HS-5 (cell line): Measurements from ENCODE around the gene SGK1.
A peak's percentile ranks its signal among the peaks of the same experiment; 100 is the strongest.

Experiments
- DNase-seq: peaks from one replicate; pipeline ENCODE4 v3.0.0-alpha.2; 2012; ENCODE audit warnings: low read depth

SGK1 gene

DNA sequence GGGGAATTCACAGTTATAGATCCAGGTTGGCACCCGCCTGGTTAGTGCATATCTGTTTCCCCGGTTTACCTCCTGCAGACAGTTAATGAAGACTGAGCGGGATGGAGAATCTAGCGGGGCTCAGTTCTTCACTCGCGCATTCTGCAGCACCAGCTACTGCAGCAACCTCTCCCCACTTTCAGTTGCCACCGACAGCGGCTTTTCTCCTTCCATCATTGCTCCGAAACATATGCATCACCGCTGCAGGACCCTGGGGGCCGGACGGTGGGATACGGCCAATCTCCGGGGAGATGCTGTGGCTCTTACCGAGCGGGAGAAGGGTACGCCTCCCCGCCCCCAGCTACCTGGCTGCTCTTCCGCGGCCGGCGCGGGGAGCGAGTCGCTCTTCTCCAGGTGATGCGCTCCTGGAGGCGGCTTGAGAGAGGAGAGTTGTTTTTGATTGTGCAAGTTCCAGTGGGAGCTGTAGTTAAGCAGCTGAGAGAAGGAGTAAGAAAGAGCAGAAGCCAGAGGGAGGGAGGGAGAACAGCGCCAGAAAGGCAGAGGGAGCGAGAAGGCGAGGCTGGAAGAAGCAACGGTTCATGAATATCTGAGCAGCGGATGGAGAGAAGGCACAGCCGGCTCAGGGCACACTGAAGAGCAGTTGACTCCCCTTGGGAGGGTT lies at the start of gene SGK1:
Gene SGK1, minus strand, starts transcription at position 642 of the 661 bp plus-strand sequence. CDS start 652 bp downstream, outside the sequence.
- DNase-seq = no peak

- peak; percentile 93 for DNase-seq
These were observed 45.6 kb upstream of the SGK1 start for GRCh38 chr6:134363323-134364039.

- DNase-seq = no peak
These were observed 43.1 kb upstream of the SGK1 start for GRCh38 chr6:134361011-134361410.

- DNase-seq = no peak
These were observed 41.4 kb upstream of the SGK1 start for GRCh38 chr6:134359302-134359701.

- DNase-seq = peak; percentile 68
These were observed 40.4 kb upstream of the SGK1 start for GRCh38 chr6:134358320-134358719.

GRCh38 chr6:134357022-134357487 lies 39.1 kb upstream of the SGK1 start:
- no peak for DNase-seq

GRCh38 chr6:134356405-134356804 lies 38.5 kb upstream of the SGK1 start:
- no peak for DNase-seq

DNA sequence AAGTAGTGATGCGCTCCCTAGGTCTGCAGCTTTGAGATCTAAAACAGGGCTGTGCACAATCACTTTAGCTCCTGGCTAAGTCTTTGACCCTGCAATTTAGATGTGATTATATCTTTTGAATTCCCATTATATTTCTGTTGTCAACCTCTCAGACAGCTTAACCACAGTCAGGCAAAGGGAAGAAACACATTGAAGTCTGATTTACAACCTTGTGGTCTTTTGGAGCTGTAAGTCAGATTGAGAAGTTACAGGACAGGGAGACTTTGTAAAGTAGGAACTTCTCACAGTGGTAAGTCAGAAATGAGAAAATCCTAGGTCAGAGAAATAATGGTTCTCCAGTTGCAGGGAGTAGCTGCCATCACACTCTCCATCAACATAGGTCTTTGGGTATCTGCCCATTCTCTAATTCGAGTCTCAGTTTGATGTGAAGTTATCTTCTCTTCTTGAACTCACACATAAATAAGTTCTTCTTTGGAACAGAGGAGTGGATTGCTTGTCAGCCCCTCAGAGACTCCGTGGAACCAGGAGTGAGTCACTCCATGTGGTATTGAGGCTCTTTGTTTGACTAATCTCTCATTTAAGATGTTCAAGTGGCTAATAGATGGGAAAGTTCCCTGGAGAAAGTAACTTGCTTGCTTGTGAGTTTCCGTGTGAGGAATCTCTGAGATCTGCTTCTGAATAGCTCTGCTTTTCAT lies 35.0 kb upstream of the SGK1 start:
- DNase-seq = no peak

DNA sequence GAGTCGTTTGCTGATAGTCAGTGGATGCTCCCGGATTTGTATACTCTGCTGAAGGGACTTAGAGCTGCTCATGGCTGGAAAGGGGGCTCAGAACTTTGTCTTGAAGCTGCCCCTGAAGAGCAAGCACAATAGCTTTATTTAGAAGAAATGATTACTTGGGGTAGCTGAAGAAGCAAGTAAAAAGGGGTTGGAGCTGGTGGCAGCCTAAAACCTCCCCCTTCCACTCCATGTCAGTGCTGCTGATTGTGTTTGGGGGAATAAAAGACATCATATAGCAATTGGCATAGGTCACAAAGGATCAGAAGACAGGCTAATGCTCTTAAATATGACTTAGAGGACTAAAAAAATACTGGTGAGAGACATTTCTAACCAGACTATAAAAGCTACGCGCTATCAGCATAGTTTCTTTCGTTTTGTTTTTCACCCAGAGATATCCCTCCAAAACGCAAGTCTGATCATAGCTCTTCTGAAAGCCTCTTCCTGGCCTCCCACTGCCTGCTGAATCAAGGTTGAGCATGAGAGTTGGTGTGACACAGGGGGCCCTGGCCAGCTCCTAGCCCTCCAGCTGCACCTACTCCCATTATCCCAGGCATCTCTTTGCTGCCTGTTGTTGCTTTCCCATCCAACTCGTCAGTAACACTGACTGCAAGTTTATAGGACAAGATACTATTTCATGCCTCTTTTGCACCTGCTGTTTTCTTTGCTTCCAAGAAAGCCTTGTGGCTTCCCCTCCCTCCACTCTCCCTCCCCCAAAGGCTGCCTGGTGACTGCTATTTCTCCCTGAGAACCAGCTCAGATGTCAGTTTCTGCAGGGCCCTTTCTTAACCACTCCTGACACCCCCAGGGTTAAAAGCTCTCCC lies 33.9 kb upstream of the SGK1 start:
- DNase-seq = no peak

- DNase-seq = peak; percentile 72
These were observed 30.2 kb upstream of the SGK1 start for GRCh38 chr6:134347885-134348805.

DNA sequence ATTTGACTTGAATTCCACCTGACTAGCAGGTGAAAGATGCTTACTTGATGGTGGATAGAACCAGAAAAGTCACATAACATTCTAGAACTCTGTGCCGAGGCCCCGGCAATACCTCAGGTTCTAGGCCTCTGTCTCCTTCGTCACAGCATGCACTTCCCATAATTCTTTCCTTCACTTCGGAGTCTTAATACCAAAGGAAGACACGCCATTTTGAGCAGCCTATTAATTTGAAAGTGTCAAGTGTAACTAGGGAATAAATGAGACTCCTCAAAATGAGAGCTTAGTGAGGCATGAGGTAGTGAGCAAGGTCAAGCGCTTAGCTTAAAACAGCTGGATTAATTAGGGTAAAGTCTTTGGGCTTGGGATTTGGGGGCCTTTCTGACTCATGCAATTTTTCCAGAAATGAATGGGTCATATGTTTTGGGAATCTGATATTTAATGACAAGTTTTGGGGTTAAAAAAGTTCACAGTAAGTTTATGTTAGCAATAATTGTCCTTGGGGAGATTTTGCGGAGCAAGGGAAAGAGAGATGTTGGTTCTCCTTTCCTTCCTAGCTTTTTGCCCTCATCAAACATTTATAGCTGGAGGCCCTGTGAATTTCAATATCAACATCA lies 29.1 kb upstream of the SGK1 start:
- DNase-seq = no peak

DNA sequence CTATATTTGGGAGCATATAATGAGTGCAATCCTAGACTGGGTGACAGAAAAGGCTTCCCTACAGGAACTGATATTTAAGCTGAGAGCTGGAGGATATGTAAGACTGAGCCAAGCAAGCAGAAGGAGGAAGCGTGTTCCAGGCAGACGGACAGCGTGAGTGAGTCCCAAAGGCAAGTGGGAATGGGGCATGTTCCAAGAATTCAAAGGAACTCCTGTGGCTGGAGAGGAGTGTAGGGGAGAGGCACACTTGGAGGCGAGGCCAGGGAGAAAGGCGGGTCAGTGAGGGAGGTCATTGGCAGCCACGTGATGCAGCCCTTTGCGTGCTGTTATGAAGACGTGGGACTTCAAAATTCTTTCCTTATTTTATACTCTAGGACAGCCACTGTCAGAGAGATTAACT lies 27.9 kb upstream of the SGK1 start:
- DNase-seq = no peak

- no peak for DNase-seq
These were observed 25.2 kb upstream of the SGK1 start for GRCh38 chr6:134343066-134343465.

DNA sequence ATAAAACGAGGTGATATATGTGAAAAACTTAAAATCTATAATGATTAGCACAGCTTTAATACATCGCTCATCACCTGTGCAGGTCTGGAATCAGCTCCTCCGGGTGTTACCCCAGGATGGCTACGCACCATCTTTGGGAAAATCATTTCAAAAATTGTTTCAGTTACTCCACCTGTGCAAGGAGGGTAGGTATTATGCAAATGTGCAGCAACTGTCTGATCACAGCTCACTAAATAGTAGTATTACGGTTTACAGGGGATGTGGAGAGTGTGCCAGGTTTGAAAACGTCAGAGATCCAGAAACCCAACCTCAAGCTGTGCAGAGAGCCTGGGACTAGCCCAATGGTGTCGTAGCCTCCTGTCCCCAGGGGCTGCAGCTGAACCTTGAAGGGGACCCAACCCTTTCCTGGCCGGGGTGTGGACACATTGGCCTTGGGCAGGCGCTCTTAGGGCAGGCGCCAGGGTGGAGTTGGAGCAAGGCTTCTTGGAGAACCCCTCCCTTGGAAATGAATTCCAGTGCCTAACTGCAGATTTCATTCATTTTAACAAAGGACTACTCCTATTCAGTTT lies 24.2 kb upstream of the SGK1 start:
- DNase-seq = no peak

GRCh38 chr6:134340179-134340975 lies 22.5 kb upstream of the SGK1 start:
- no peak for DNase-seq

DNA sequence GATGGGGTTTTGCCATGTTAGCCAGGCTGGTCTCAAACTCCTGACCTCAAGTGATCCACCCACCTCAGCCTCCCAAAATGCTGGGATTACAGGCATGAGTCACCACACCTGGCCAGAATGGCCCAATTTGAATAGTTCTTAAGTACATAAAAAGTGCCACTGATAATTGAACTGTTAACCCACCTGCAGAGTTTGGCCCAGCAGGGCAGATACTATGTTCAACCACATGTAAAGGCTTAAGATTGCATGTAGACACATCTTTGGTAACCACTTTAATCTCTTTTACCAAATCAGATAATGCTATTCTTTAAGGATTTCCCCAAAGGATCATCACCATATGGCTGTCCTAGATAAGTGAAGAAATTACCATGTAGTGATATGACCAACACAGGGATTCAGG lies 21.3 kb upstream of the SGK1 start:
- DNase-seq = no peak

GRCh38 chr6:134331256-134331655 lies 13.3 kb upstream of the SGK1 start:
- no peak for DNase-seq

DNA sequence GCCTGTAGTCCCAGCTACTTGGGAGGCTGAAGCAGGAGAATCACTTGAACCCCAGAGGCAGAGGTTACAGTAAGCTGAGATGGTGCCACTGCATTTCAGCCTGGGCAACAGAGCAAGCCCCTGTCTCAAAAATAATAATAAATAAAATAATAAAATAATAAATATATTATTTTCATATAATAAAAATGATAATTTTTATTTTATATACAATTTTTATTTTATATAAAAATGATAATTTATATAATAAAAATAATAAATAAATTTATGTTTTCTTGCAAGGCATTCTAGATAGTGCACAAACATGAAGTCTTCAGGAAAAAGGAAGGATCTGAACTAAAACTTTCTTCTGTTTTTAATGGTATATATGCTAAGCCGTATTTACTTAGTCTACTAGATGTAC lies 12.6 kb upstream of the SGK1 start:
- no peak for DNase-seq

DNA sequence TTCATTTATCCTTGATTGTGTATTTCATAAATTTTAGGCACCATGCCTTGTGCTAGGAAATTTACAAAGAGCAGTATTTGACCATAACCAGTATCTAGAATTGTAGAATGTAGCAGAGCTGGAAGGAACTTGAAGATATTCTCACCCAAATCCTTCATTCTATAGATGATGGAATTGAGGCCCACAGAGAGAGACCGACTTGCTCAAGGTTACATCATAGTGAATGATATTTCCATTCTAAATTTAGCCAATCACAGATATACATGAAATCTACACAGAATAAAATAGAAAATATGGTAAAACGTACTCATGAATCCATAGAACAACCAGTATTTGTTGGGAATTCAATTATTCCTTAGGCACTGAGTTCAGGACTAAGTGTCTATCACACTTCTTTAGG lies 10.9 kb upstream of the SGK1 start:
- DNase-seq = no peak
